GM19043 (cell line): ENCODE measurements around the gene HABP4.
"Not testable (repeated sequence)": the region's sequence is repeated elsewhere in the genome, so short reads cannot be mapped to it uniquely, and the experiment has no call there.

ENCODE experiments used
- ATAC-seq: cut with Tn5 transposase; IDR thresholded peaks from one replicate; pipeline ENCODE4 v1.9.1; 2021; ENCODE audit warnings: low read depth; ENCODE audit not compliant: unreplicated experiment

Gene HABP4

GRCh38 chr9:96494215-96494800, 44.3 kb downstream of the HABP4 start:
- ATAC-seq: no peak

DNA sequence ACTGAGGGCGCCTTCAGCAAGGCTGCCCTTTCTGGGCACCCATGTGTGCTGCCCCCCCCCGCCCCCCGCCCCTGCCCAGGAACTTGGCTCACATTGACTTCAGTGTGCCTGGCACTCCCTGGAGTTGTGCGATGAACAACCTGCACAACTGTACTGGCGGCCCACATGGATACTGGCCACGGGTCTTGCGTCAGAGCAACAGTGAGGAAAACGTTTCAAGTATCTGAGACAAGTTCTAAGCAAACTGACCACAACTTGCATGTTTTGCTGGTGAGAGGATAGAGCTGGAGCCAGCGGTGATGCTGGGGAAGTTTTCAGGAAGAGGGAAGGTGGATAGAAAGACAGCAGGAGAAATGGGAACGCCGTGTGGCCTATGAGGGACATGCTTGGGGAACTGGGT, 45.4 kb downstream of the HABP4 start:
- ATAC-seq: no peak

DNA sequence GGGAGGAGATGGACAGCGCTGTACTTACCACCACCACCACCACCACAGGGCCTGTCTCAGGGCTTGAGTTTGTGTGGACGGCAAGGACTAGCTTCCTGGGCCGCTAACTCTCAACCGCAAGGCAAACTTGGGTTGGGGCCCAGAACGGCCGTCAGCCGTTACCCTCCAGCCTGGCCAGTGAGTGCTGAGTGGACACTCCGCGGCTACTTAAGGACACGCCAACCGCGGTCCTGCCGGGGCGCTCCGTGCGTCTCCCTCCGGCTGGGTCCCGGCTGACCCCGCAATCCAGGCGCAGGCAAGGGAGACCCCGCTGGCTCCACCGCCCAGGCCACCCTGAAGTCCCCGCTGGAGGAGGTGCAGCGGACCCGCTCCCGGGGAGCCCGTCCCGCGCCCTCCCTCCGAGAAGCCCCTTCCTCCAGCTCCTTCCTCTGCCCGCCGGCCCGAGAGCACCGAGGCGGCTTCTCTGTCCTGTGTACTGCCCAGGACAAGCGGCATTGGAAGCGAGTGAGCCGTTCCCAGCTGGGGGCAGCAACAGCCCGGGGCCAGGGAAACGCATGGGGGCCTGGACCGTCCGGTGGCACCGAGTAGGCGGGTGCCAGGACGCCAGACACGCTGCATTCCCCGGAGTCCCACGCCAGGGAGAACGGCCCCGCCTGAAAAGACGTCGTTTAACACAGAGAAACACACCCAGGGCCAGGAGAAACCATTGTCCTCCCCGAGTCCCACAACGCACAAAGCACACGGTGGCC, 46.6 kb downstream of the HABP4 start:
- ATAC-seq: no peak

DNA sequence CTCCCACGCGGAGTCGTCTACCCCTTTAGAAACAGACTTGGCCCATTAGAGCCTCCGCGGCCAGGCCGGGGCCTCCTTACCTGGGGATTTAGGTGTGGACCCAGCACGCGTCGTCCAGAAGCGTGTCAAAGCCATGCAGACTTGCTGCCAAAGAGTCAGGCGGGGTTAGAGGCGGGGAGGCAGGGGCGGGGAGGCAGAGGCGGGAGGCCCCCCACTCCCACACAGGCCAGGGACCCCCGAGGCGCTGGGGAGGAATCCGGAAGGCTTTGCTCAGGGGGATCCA, 47.1 kb downstream of the HABP4 start:
- ATAC-seq: no peak

DNA sequence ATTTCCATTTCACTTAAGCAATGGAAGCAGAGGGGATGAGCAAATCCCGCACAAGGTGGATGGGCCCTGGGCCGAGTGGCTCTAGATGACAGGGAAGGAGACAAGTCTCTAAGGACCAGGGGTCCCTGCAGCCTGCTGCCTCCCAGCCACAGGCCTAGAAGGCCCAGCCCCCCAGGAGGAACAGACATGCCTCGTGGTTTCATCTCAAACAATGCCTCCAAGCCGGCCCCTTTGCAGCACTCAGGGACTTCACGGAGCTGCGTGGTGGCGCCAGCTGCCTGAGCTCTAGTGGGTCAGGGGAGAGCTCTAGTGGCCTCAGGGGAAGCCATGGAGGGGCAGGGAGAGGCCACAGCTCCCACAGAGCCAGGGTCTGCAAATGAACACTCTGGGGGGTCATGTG, 48.8 kb downstream of the HABP4 start:
- ATAC-seq: no peak

GRCh38 chr9:96499257-96499656, 49.3 kb downstream of the HABP4 start:
- no peak for ATAC-seq

- no peak for ATAC-seq
These were observed 51.0 kb downstream of the HABP4 start for GRCh38 chr9:96500696-96501632.

DNA sequence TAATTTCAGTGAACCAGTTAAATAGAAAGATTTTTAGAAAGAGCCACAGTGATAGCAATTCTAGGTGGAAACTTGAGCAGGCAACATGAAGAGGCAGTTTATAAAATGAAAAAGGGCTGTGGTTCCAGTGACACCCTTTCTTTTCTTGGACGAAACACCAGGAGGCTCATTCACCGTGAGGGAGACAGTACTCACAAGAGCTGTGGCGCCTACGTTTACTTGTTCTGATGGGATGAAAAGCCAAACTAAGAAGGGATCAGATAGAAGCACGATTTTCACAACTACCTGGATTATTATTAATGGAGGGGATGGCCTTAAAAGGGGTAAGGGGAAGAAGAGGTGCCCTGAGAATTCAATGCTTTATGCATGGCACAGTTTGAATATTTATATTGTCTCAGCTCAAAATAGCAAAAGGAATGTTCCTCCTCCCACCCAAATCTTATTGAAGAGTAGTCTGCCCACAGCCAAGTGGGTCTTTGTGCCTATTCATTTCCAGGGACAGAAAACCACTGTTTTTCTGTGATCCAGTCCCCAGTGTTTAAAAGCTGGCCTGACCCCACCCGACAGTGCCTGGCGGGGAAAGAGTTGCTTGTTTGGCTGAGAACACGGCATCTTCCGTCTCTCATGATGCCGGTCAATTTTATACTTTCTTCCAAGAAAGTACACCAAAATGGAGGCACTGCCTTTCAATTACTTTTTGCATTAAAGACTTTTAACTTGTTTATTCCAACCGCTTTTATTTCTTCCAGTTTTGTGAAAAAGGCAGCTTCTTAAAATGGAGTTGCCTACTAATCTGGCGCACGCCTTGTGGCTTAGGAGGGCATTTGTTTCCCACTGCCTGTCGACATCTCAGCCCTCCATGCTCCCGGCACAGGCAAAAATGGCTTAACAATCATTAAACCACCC, 51.9 kb downstream of the HABP4 start:
- no peak for ATAC-seq

DNA sequence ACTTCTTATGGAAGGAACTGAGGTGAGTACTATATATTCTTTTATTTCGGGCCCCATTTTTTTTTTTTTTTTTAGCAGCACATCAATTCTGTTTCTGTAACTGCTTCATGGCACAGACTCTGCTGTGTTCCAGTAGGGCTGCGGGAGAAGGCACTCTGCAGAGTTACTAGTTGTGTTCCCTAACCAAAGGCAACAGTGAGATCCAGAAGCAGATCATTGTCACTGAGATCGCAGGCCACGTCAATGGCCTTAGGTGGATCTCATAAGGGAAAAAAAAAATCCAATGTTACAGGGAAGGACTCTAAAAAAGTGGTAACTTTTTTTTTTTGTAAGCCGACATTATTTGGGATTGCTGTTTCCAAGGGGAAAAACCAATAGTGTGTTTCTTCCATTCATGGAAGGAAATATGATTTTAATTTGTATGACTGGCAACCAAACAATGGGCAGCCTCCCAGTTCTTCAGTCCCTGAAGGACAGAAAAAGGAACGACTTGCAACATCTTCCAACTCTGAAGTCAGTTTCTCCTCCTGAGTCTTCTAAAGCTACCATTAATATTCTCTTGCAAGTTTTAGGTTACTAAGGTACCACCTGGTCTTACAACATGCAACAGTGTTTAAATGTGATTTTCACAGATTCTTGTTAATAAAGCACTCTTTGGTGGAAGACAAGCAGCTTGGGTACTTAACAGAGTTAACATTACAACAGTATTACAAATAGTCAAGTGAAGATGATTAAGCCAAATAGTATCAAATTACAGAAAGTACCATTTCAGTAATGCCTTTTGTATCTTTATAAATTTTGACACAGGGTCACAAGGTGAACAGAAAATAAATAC, 52.8 kb downstream of the HABP4 start:
- no peak for ATAC-seq

GRCh38 chr9:96503374-96503748, 53.4 kb downstream of the HABP4 start:
- ATAC-seq: not testable (repeated sequence)

DNA sequence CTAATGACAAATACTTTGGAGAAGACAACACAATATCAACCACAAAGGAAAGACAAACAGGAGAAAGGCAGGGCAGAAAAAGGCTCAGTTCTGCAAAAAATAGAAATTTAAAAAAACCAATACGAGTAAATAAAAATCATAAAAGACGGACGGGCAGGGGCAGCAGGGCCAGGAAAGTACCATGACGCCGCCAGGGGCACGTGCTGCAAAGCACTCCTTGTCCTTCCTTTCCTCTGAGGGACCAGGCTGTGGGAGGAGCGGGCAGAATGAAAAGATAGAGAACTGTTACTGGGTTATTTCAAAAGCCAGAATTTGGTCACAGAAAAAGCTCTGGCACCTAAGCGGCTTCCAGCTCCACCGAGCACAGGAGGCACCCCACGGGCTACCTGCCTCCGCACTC, 53.9 kb downstream of the HABP4 start:
- ATAC-seq: no peak

DNA sequence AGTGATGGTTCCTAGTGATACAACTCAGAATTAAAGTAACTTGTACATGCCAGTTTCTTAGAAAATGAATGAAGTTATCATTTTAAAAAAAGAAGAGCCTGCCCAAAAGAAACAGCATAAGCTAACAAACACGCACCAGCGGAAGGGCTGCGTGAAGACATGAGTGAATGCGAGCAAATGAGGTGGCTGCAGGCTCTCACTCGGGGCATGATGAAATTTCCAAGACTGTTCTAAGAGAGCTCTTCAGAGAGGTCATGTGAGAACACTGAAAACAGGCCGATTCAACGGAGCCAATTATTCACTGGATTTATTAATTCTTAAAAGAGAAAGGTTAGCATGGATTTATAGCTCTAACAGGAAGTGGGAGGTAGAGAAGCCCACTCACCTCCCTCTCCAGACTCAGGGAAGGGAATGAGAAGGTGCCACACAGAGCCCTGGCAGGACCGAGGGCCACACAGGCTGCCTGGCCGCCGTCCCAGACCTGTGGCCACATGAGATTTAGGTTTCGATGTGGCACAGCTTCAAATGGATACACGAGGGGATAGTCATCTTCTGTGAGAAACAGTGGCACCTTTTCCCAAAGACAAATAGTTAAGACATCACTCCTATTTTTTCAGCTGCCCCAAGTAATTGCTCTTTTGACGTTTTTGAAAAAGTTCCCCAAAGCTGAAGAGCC, 55.5 kb downstream of the HABP4 start:
- no peak for ATAC-seq

- no peak for ATAC-seq
These were observed 58.4 kb downstream of the HABP4 start for GRCh38 chr9:96508227-96508940.

- ATAC-seq: no peak
These were observed 59.1 kb downstream of the HABP4 start for GRCh38 chr9:96509026-96509425.

DNA sequence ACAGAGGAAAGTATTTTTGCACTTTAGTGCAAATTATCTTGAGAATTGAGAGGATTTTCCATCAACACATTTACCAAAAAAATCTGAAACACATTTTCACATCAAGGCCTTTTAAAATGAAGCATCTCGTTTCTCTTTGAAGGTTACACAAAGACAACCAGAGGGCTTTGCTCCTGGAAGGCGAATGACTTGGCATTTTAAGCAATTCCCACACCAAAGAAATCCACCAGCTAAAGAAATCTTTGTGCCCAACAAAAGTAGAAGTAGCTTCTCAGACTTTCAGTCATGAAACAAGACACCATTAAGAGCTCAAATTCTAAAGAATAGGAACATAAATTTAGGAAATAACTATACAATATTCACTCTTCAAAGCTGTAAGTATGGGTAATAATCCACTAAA, 59.9 kb downstream of the HABP4 start:
- ATAC-seq: no peak

DNA sequence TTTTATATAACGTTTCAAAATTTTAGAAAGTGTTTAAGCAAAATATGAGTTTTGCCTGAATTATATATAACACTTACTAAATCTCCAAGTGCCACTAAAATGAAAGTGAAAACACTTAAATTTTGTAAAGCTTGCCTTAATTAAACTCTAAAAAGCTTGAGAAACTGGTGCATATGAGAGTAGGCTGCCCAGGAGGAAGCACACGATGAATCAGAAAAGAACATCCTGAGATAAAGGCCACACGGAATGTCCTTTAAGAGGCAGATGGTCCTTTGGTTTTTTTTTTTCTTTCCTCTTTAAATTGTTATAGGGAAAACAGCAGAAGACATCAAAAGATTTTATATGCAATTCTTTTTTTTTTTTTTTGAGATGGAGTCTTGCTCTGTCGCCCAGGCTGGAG, 60.3 kb downstream of the HABP4 start:
- ATAC-seq: no peak

GRCh38 chr9:96512240-96512639, 62.3 kb downstream of the HABP4 start:
- ATAC-seq: no peak

- ATAC-seq: no peak
These were observed 63.7 kb downstream of the HABP4 start for GRCh38 chr9:96513622-96514021.
